Putamen (tissue), 1 donor: ENCODE data around the gene GRM7.
A peak's percentile ranks its signal among the peaks of the same experiment; 100 is the strongest.

Experiments used
- DNase-seq: peaks from one replicate; pipeline ENCODE4 v3.0.0-alpha.2; 2016; ENCODE audit warnings: low spot score

Gene GRM7

GRCh38 chr3:7720649-7721297 is 859.9 kb downstream of the GRM7 start:
- DNase-seq, result no peak

- DNase-seq, result no peak
These were observed 861.0 kb downstream of the GRM7 start for GRCh38 chr3:7721869-7722268.

DNA sequence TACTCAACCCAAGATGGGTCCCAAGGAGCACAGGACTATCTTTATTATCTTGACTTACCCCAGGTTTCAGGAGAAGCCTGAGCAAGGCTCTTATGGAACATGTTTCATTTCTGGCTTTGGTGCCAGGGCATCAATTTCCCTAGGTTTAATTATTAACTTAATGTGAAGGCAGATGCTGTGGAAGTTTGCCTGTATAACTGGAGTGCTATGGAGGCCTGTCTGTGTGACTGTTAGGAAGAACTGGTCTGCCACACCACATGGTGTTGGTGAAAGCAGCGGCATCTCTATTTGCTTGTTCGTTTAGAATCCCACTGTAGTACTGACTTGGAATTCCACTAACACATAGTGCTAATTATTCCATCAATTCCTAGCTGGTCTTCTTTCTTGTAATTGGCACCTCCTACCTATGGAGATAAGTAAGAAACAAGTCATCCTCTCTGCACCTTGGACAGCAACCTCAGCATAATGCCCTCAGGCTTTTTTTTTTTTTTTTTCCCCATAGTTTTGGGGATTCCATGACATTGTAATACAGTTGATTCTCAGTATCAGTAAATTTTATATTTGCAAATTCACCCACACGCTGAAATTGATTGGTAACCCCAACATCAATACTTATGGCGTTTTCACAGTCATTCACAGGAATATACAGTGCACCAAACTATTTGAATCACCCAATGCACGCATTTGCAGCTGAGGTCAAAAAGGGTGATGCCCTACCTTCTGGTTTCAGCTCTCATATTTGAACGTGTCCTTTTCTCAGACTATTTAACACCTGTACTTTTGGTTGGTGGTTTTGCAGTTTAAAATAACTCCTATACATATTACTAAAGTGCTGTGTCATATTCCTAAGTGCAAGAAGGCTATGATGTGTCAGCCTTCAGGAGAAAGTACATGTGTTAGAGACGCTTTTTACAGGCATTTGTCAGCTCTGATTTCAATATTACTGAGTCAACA is 867.9 kb downstream of the GRM7 start:
- DNase-seq, result no peak

DNA sequence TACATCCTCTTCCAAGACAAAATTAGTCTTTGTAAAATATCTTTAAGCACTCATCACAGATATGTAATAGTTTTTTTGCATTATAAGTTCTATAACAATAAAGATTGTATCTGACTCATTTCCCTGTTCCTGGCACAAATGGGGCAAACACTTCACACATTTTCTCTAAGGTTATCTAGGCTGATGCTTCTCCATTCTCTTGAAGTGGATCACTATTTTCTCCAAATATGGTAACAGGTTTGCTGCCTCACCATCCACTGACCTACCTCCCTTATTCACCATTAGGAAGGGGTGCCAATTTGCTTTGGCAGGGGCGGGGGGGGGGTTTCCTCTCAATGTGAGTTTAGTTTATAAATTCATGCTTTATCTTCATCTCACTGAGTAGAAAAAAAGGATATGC is 873.0 kb downstream of the GRM7 start:
- DNase-seq, result no peak

DNA sequence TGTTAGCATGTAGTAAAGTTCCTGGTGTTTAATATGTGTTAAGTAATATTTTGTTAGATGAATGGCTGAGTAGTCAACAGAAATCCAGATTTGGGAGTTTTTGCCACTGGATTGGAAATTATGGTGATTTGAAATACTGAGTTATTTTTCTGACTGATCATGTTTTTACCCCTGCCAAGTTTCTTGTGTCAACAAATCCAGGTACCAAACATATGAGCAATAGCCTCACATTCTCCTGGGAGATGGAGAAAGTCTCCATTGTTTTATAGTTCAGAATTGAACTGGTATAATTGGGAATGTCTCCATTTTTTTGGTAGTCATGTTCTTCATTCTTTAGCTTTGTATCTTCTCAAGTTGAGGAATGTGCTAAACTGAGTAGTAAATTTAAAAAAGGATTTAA is 873.5 kb downstream of the GRM7 start:
- no peak for DNase-seq

DNA sequence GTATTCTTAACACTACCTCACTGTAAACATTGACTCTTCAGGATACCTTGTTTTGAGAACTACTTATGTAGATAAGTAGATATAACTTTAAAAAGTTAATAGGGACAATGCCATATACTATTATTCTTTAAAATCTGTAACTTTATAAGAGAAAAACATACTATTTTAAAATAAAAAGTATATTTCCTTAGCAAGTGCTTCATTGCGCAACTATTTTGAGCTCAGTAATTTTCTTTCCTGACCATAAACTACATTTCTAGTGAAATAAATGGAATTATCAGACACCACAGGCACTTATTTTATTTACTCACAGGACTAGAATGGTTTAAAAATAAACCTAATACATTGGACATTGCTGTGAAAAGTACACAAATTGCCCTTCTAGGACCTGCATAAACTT is 876.3 kb downstream of the GRM7 start:
- DNase-seq, result no peak

DNA sequence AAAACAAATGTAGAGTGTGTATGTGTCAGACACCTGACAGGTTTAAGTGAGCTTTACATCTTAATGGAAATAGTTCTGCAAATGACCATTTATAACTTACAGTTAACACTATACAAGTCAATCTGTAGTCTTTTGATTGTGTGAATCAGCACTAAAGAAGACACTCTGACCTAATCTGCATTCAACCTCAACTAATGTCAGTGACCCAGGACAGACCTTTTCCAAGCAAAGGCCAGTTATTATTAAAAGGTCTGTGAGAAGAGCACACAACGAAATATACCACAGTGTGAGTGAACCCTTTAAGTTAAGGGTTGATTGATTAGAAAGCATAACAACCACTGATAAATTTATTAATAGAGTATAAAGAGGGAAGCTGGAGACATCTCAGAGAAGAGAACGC is 878.8 kb downstream of the GRM7 start:
- DNase-seq, result no peak

- no peak for DNase-seq
These were observed 879.5 kb downstream of the GRM7 start for GRCh38 chr3:7740458-7740857.

- no peak for DNase-seq
These were observed 883.9 kb downstream of the GRM7 start for GRCh38 chr3:7744850-7745249.

- DNase-seq, result no peak
These were observed 884.8 kb downstream of the GRM7 start for GRCh38 chr3:7745711-7746110.

- no peak for DNase-seq
These were observed 889.2 kb downstream of the GRM7 start for GRCh38 chr3:7749931-7750695.

GRCh38 chr3:7752005-7752404 is 891.1 kb downstream of the GRM7 start:
- DNase-seq, result no peak

DNA sequence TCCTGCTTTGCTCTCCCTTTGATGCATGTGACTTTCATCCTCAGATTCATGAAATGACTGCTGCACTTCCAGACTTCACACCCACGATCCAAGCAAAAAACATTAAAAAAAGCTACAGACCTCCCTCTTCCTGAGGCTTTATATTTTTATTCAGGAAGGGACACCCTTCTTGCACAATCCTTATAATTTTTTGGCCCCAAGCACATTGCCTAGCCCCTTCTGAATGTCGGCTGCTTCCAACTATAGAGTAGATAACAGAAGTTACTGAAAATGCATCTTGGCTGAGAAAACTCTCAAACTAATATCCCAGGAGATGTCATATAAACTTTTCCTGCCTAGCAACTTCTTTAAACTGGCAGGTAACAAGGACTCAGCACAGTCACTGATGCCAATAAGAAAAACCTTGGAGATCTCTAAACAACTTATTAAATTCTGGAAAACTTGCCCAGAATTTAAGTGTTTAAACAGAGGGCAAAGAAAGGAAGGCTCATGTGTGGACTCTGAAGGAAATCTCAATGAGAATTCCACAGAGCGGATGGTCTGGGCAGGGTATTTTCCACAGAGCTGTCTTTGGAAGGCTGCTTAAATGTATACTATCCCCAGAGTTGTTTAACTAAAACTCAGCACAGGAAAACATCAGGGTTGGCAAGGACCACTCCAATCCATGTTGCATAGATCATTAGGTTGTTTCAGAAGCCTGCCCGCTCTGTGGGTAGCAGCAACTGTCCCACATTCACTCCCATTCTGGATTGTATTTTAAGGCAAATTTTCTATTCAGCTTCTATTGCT is 893.9 kb downstream of the GRM7 start:
- DNase-seq, result no peak

DNA sequence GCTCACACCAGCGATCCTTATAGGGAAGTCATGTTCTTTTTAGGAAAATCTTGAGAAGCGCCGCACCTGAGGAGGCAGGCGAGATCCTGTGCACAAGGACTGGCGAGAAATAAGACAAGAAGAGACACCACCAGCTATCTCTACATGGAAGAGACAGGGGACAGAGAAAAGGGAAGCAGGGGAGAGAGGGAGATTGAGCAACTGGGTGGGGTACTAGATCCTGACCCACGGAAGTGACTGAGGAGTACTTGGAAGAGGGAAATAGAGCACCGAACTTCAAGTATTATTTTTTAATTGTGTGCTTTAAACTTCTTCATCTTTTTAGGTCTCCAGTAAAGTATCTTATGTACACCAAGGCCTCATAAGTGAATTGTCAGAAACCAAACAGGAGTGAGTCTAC is 898.7 kb downstream of the GRM7 start:
- no peak for DNase-seq

- no peak for DNase-seq
These were observed 899.8 kb downstream of the GRM7 start for GRCh38 chr3:7760718-7761117.

GRCh38 chr3:7764115-7764514 is 903.2 kb downstream of the GRM7 start:
- DNase-seq, result peak; percentile 2

DNA sequence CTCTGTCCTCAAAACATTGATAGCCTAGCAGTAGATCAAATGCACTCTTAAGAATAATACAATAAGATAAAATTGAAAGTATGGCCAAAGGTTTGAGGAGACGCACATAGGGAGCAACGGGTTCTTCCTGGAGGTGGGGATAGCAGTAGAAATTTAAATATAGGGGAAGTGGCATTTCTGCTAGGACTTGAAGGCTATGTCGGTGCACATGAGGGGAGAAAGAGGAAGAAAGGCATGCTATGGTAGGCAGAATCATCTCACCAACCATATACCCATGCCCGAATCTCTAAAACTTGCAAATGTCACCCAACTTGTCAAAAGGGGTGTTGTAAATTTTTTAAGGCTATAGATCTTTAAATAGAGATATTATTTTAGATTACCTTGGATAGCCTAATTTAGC is 905.6 kb downstream of the GRM7 start:
- no peak for DNase-seq

DNA sequence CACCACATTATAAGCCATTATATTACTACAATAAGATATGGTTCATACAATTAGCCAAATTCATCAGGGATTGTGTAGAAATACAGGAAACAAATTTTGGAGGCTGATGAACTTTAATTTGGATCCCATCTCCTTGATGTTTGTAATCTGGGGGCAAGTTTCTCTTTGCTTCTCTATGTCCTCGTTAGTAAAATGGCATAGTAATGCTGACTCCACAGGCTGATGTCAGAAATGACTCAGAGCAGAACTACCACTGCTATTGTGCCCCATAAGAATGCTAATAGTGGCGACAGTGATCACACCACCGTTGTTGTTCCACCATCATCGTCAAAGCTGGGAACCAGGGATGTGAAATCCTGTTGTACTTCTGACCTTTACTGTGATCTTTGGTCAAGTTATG is 918.4 kb downstream of the GRM7 start:
- no peak for DNase-seq

GRCh38 chr3:7781395-7781794 is 920.5 kb downstream of the GRM7 start:
- DNase-seq, result no peak

DNA sequence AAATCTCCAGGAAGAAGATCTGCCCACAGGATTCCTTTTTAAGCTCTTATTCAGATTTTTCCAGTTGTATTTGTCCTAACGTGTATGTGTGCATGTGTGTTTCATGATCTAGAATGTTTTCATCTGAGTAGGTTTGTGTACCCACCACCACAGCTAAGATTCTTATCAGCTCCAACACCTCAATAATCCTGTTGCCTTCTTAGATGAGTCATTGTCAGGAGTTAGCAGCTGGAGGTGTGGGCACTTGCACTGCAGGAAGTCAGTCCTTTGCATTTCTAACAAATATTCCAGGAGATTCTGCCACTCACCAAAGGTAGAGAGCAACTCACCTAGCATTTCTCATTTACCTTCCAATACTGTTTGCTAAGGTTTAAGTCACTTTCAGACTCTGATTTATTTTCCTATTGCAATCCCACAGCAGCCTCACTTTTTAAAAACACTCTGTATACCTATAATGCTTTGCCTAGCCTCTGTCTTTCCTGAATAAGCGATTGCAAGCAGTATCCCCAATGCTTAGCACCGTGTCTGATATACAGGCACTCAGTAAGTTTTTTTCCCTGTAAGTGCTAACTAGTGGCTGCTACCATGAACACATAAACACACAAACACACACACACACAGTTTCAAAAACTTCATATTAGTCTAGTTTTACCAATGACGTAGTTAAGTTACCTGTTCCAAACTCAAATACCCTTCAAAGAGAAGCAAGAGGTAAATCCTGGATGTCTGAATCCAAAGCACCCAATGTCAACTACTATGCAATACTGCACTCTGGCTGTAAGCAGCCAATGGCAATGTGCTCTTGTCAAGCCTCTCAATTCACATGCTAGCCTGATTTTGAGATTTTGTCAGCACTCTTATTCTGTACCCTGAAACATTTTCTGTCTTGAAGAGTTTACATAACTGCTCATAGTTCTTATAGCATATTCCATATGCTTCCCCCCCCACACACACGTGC is 927.2 kb downstream of the GRM7 start:
- no peak for DNase-seq

DNA sequence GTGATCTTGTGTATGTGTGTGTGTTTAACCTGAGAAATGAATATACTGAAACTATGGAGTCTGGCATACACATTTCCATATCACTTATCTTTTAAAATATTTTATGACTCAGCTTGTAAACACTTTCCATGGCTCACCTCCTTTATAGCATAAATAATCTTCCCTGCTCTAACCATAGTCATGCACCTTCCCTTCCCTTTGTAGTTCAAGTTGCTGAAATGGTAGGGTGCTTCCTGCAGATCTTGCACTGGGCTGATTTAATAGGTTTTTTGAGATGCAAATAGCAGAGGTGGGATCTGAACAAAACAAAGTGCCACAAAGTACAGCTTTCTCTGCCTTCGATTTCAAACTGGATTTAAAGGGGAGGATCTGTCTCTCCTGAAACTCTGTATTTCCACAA is 928.0 kb downstream of the GRM7 start:
- no peak for DNase-seq
